HCT116 (cell line): ENCODE results near the gene GRIN2D. TPM values are rescaled to one million over a fixed set of nuclear protein-coding genes. Genes with fewer than 3 reads are reported as not detected.

Experiments used
- ATAC-seq: fragments of 200-7000 bp; cut with Tn5 transposase; 2 replicates; pipeline ENCODE4 v1.9.1; 2020; ENCODE audit warnings: mild to moderate bottlenecking, moderate library complexity
- BruUV-seq: library from RNA; stranded (reverse); fragments of 400-500 nt; replicated peaks from 2 replicates; lab custom pipeline; 2021; lab: Mats Ljungman, UMichigan
- CTCF ChIA-PET: fragments of 300-600 bp; sonication (Branson Sonifier 250); formaldehyde crosslinking; loops from one replicate; lab custom pipeline; 2021; ENCODE audit warnings: antibody characterized with exemption; lab: Charles Lee
- POLR2A ChIA-PET: fragments of 300-600, 350-600 bp; sonication (Branson Sonifier 250); formaldehyde crosslinking; loops from one replicate; lab custom pipeline; 2021; ENCODE audit warnings: antibody characterized with exemption; lab: Charles Lee
- RAD21 ChIA-PET, 2 experiments: fragments of 300-600 bp; sonication (Branson Sonifier 250); formaldehyde crosslinking; loops; one replicate each; lab custom pipeline; 2023; ENCODE audit warnings: low total read pairs in 2 of 2; ENCODE audit not compliant: uncharacterized antibody in 2 of 2, unreplicated experiment in 2 of 2, low non-redundant PET in 1 of 2; lab: Charles Lee
- DNase-seq: peaks from one replicate; pipeline ENCODE4 v3.0.0-alpha.2; 2010; ENCODE audit warnings: low read depth, low spot score
- H2AFZ ChIP-seq: fragments of 200-600 bp; shearing (Covaris generic), sonication (generic); 2 replicates; pipeline ENCODE4 v1.6.1; 2017; ENCODE audit warnings: low read depth, mixed run types, mixed read lengths, antibody characterized with exemption, low read length; ENCODE audit not compliant: poor library complexity, severe bottlenecking
- H3K27ac ChIP-seq: 2 replicates; pipeline ENCODE4 v1.5.1; 2012; ENCODE audit warnings: low read depth, low read length
- H3K27me3 ChIP-seq: fragments of 200-600 bp; sonication (generic); 2 replicates; pipeline ENCODE4 v1.6.1; 2016; ENCODE audit warnings: mixed run types, low read length, mixed read lengths; ENCODE audit not compliant: insufficient read depth
- H3K36me3 ChIP-seq, 2 experiments: fragments of 200-500 bp in 1 of 2; fragments of 200-600 bp in 1 of 2; sonication (Bioruptor generic) in 1 of 2; sonication (generic) in 1 of 2; 2 replicates each; pipeline versions ENCODE4 v1.5.1 to v1.6.1; 2014 to 2016; ENCODE audit warnings: low read length in 2 of 2, inconsistent platforms in 1 of 2, mixed read lengths in 1 of 2, mixed run types in 1 of 2; ENCODE audit not compliant: insufficient read depth in 2 of 2, control insufficient read depth in 1 of 2
- H3K4me1 ChIP-seq, 2 experiments: fragments of 200-600 bp in 1 of 2; sonication (generic) in 1 of 2; 2 replicates each; pipeline versions ENCODE4 v1.5.1 to v1.6.1; 2012 to 2017; ENCODE audit warnings: low read length in 2 of 2, inconsistent platforms in 1 of 2, mild to moderate bottlenecking in 1 of 2, mixed read lengths in 1 of 2, mixed run types in 1 of 2, moderate library complexity in 1 of 2; ENCODE audit not compliant: insufficient read depth in 2 of 2, control insufficient read depth in 1 of 2
- H3K4me2 ChIP-seq: fragments of 200-600 bp; sonication (generic); 2 replicates; pipeline ENCODE4 v1.6.1; 2017; ENCODE audit warnings: mixed run types, low read length, mixed read lengths
- H3K4me3 ChIP-seq, 2 experiments: fragments of 200-600 bp in 1 of 2; sonication (generic) in 1 of 2; replicated peaks in 1 of 2; 2 replicates each; pipeline ENCODE4 v1.5.1; 2011 to 2016; ENCODE audit warnings: low read length in 2 of 2, control low read depth in 1 of 2, low read depth in 1 of 2, mild to moderate bottlenecking in 1 of 2, mixed read lengths in 1 of 2, mixed run types in 1 of 2
- H3K79me2 ChIP-seq: fragments of 200-600 bp; sonication (generic); 2 replicates; pipeline ENCODE4 v1.6.1; 2017; ENCODE audit warnings: mild to moderate bottlenecking, mixed run types, low read length, moderate library complexity, mixed read lengths; ENCODE audit not compliant: insufficient read depth
- H3K9ac ChIP-seq: fragments of 200-600 bp; sonication (generic); 2 replicates; pipeline ENCODE4 v1.6.1; 2016; ENCODE audit warnings: low read length, mixed read lengths
- H3K9me2 ChIP-seq: fragments of 200-600 bp; sonication (generic), shearing (Covaris generic); 2 replicates; pipeline ENCODE4 v1.6.1; 2017; ENCODE audit warnings: mixed run types, mild to moderate bottlenecking, moderate library complexity; ENCODE audit not compliant: insufficient read depth
- H3K9me3 ChIP-seq, 2 experiments: fragments of 200-500 bp in 1 of 2; fragments of 200-600 bp in 1 of 2; sonication (Bioruptor generic) in 1 of 2; sonication (generic) in 1 of 2; 2 replicates each; pipeline ENCODE4 v1.6.1; 2014 to 2017; ENCODE audit warnings: low read length in 2 of 2, mixed read lengths in 2 of 2, inconsistent platforms in 1 of 2, low read depth in 1 of 2, mild to moderate bottlenecking in 1 of 2, mixed run types in 1 of 2, moderate library complexity in 1 of 2; ENCODE audit not compliant: control insufficient read depth in 1 of 2, insufficient read depth in 1 of 2
- H4K20me1 ChIP-seq: fragments of 200-600 bp; sonication (generic), shearing (Covaris generic); 2 replicates; pipeline ENCODE4 v1.6.1; 2017; ENCODE audit warnings: mixed run types, mild to moderate bottlenecking, moderate library complexity; ENCODE audit not compliant: insufficient read depth
- EGR1 ChIP-seq: IDR thresholded peaks from 2 replicates; pipeline ENCODE4 v1.6.1; 2012; ENCODE audit warnings: low read depth
- POLR2A ChIP-seq: IDR thresholded peaks from 2 replicates; pipeline ENCODE4 v1.7.0; 2011; ENCODE audit warnings: borderline replicate concordance; ENCODE audit not compliant: insufficient read depth, insufficient read length; ENCODE audit errors: extremely low read depth
- POLR2AphosphoS5 ChIP-seq: IDR thresholded peaks from 2 replicates; pipeline ENCODE4 v1.6.1; 2011; ENCODE audit warnings: mild to moderate bottlenecking, low read depth, low read length, moderate library complexity
- SP1 ChIP-seq: IDR thresholded peaks from 2 replicates; pipeline ENCODE4 v1.6.1; 2012; ENCODE audit warnings: low read depth
- ZFX ChIP-seq: fragments of 450-650 bp; IDR thresholded peaks from 2 replicates; pipeline ENCODE4 v1.6.1; 2017
- intact Hi-C: fragments of 100-400 bp; cut with micrococcal nuclease; formaldehyde crosslinking; loops from 2 replicates; pipeline ENCODE4 v1.10.0; 2022
- total RNA-seq: library from RNA; stranded (reverse); gene quantifications from one replicate; pipeline ENCODE4 v1.2.1, GENCODE V29; 2021; ENCODE audit not compliant: unreplicated experiment
- TF ChIP-seq, protein P1 (sequence below): IDR thresholded peaks from 2 replicates; pipeline ENCODE4 v1.6.1; 2012
- TF ChIP-seq, protein P2 (sequence below): IDR thresholded peaks from 2 replicates; pipeline ENCODE4 v1.6.1; 2012
- TF ChIP-seq, protein P3 (sequence below): IDR thresholded peaks from 2 replicates; pipeline ENCODE4 v1.6.1; 2012; ENCODE audit warnings: low read depth

GRIN2D gene
- total RNA-seq, 1 experiment from 2014 or later = 26.2 TPM

DNA sequence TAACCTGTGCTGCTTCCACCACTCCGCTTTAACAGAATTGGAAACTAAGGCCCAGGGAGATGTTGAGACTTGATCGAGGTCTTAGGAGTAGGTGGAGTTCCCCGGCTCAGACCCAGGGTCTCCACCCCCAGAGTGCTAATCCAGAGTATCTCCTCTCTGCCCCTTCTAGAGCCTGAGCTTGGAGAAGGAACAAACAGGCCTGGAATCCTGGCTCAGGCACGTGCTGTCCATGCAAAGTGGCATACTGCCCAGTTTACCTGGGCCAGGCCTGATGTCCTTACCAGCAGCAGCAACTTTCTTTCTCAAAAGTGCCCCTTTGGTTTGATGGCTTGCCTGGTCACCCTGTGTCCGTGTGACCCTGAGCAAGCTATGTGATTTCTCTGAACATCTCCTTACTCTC is 25.6 kb upstream of the GRIN2D start:
- Histone ChIP-seq H3K27ac (no peak overlapping the region), H3K9me3 (no peaks in the 10 kb centered on the region), H3K9me2 (no peaks in the 10 kb centered on the region), H3K4me2 (no peak overlapping the region), H3K27me3 (no peaks in the 10 kb centered on the region), H4K20me1 (no peaks in the 10 kb centered on the region), H3K36me3 (no peaks in the 10 kb centered on the region), H3K79me2 (no peaks in the 10 kb centered on the region), H3K4me1 (peaks cover 11 to 24% of the 10 kb centered on the region in 2 experiments), H3K9ac (no peak overlapping the region), H2AFZ (no peak overlapping the region), H3K4me3 (no peak overlapping the region)
- DNase-seq (no peak), ATAC-seq (no peak)
- ChIA-PET RAD21 (no interaction called here), POLR2A (no interaction called here), CTCF (interaction anchor here (1.3 kb wide), 1 partner anchor 24 kb away, joined by 3 read pairs; the partner anchor contains the start of gene KDELR1)
- TF ChIP-seq EGR1 (no peak), POLR2AphosphoS5 (no peak), ZFX (no peak), SP1 (no peak), POLR2A (no peak)
- TF ChIP-seq, protein P1, sequence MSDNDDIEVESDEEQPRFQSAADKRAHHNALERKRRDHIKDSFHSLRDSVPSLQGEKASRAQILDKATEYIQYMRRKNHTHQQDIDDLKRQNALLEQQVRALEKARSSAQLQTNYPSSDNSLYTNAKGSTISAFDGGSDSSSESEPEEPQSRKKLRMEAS = no peak
- TF ChIP-seq, protein P2, sequence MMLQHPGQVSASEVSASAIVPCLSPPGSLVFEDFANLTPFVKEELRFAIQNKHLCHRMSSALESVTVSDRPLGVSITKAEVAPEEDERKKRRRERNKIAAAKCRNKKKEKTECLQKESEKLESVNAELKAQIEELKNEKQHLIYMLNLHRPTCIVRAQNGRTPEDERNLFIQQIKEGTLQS = no peak
- TF ChIP-seq, protein P3, sequence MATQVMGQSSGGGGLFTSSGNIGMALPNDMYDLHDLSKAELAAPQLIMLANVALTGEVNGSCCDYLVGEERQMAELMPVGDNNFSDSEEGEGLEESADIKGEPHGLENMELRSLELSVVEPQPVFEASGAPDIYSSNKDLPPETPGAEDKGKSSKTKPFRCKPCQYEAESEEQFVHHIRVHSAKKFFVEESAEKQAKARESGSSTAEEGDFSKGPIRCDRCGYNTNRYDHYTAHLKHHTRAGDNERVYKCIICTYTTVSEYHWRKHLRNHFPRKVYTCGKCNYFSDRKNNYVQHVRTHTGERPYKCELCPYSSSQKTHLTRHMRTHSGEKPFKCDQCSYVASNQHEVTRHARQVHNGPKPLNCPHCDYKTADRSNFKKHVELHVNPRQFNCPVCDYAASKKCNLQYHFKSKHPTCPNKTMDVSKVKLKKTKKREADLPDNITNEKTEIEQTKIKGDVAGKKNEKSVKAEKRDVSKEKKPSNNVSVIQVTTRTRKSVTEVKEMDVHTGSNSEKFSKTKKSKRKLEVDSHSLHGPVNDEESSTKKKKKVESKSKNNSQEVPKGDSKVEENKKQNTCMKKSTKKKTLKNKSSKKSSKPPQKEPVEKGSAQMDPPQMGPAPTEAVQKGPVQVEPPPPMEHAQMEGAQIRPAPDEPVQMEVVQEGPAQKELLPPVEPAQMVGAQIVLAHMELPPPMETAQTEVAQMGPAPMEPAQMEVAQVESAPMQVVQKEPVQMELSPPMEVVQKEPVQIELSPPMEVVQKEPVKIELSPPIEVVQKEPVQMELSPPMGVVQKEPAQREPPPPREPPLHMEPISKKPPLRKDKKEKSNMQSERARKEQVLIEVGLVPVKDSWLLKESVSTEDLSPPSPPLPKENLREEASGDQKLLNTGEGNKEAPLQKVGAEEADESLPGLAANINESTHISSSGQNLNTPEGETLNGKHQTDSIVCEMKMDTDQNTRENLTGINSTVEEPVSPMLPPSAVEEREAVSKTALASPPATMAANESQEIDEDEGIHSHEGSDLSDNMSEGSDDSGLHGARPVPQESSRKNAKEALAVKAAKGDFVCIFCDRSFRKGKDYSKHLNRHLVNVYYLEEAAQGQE = no peak
- BruUV-seq = no TSS peak
- intact Hi-C loops = no loop called here
